ENCODE data around the gene AMZ1.

The AMZ1 gene

GRCh38 chr7:2651847-2652735 lies 35.9 kb upstream of the AMZ1 start:
- no peak for DNase-seq

- DNase-seq = no peak
Observed at GRCh38 chr7:2652736-2653060, 35.3 kb upstream of the AMZ1 start.

GRCh38 chr7:2654059-2654458 lies 33.9 kb upstream of the AMZ1 start:
- no peak for DNase-seq

- DNase-seq = no peak
Observed at GRCh38 chr7:2655870-2656614, 32.0 kb upstream of the AMZ1 start.

- DNase-seq = no peak
Observed at GRCh38 chr7:2657208-2657607, 30.8 kb upstream of the AMZ1 start.

GRCh38 chr7:2657920-2658671 lies 29.9 kb upstream of the AMZ1 start:
- DNase-seq = no peak

GRCh38 chr7:2658941-2659340 lies 29.1 kb upstream of the AMZ1 start:
- DNase-seq = no peak

- DNase-seq = no peak
Observed at GRCh38 chr7:2659556-2660358, 28.2 kb upstream of the AMZ1 start.

- no peak for DNase-seq
Observed at GRCh38 chr7:2660359-2661095, 27.5 kb upstream of the AMZ1 start.

GRCh38 chr7:2661096-2661449 lies 26.9 kb upstream of the AMZ1 start:
- DNase-seq = no peak

GRCh38 chr7:2661602-2662272 lies 26.3 kb upstream of the AMZ1 start:
- no peak for DNase-seq

- DNase-seq = no peak
Observed at GRCh38 chr7:2662273-2663120, 25.5 kb upstream of the AMZ1 start.

GRCh38 chr7:2663121-2663886 lies 24.7 kb upstream of the AMZ1 start:
- DNase-seq = no peak

GRCh38 chr7:2663960-2664359 lies 24.0 kb upstream of the AMZ1 start:
- no peak for DNase-seq

- no peak for DNase-seq
Observed at GRCh38 chr7:2665359-2665791, 22.6 kb upstream of the AMZ1 start.

- DNase-seq = peak in 3 of 4 experiments; percentile 61 to 72 (median 64)
Observed at GRCh38 chr7:2666155-2666554, 21.8 kb upstream of the AMZ1 start.

GRCh38 chr7:2666588-2667250 lies 21.3 kb upstream of the AMZ1 start:
- DNase-seq = no peak

GRCh38 chr7:2667843-2668242 lies 20.2 kb upstream of the AMZ1 start:
- DNase-seq = no peak

GRCh38 chr7:2668401-2668800 lies 19.6 kb upstream of the AMZ1 start:
- DNase-seq = peak in 1 of 4 experiments; percentile 46
